ENCODE data around the gene CASTOR2. TPM values are rescaled to one million over a fixed set of nuclear protein-coding genes. Genes with fewer than 3 reads are reported as not detected.

CASTOR2 gene
- total RNA-seq, 1 experiment from 2014 or later, result 26.5 TPM

- no peak overlapping the region for H2AK5ac ChIP-seq (ENCODE audit: insufficient read length, low read length)
- H3K9ac ChIP-seq (ENCODE audit: extremely low read depth, insufficient read length, low read length), result no peak overlapping the region
- TF ChIP-seq, protein P1, sequence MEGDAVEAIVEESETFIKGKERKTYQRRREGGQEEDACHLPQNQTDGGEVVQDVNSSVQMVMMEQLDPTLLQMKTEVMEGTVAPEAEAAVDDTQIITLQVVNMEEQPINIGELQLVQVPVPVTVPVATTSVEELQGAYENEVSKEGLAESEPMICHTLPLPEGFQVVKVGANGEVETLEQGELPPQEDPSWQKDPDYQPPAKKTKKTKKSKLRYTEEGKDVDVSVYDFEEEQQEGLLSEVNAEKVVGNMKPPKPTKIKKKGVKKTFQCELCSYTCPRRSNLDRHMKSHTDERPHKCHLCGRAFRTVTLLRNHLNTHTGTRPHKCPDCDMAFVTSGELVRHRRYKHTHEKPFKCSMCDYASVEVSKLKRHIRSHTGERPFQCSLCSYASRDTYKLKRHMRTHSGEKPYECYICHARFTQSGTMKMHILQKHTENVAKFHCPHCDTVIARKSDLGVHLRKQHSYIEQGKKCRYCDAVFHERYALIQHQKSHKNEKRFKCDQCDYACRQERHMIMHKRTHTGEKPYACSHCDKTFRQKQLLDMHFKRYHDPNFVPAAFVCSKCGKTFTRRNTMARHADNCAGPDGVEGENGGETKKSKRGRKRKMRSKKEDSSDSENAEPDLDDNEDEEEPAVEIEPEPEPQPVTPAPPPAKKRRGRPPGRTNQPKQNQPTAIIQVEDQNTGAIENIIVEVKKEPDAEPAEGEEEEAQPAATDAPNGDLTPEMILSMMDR (conservative IDR thresholded peaks at IDR 0.05), result no peak
- WGBS (ENCODE audit: extremely low coverage, insufficient read length, low lambda C conversion rate), result no CpG with 5 or more reads among the region's 12 CpGs
- Mint-ChIP-seq H3K9me3 (no peaks in the 10 kb centered on the region), H3K27me3 (ENCODE audit: low read depth) (no peaks in the 10 kb centered on the region), H3K36me3 (ENCODE audit: insufficient read depth in 1 of 3, low read depth in 3 of 3) (peaks cover 17 to 59% (median 58%) of the 10 kb centered on the region in 3 experiments; a peak in 6 of 7 replicates), H3K27ac (no peak overlapping the region), H3K4me3 (no peak overlapping the region), H3K4me1 (peaks cover 4% of the 10 kb centered on the region in 2 experiments)
- no peak overlapping the region for H3K4ac ChIP-seq (ENCODE audit: low read depth, low read length)
- H3K79me1 ChIP-seq (ENCODE audit: insufficient read depth, low read depth, low read length, poor library complexity, severe bottlenecking), result no peaks in the 10 kb centered on the region
- H3K27me3 ChIP-seq (ENCODE audit: insufficient read depth, low read length), result no peaks in the 10 kb centered on the region
- no peak overlapping the region for H4K91ac ChIP-seq (ENCODE audit: insufficient read length, low read depth, low read length)
- no peak for DNase-seq
- no peaks in the 10 kb centered on the region for H3K9me3 ChIP-seq (ENCODE audit: control insufficient read depth, low read depth, low read length)
- no peak overlapping the region for H3K23ac ChIP-seq (ENCODE audit: insufficient read length, low read depth, low read length)
- H2BK20ac ChIP-seq (ENCODE audit: low read depth, low read length, poor library complexity, severe bottlenecking), result no peak overlapping the region
- no peak overlapping the region for H2BK120ac ChIP-seq (ENCODE audit: low read depth, low read length, poor library complexity, severe bottlenecking)
- H3K4me2 ChIP-seq (ENCODE audit: insufficient read depth, insufficient read length, low read length), result no peak overlapping the region
- no peak overlapping the region for H3K27ac ChIP-seq (ENCODE audit: insufficient read length, low read depth, low read length)
- no peak overlapping the region for H3K14ac ChIP-seq (ENCODE audit: insufficient read depth, low read length)
- H2BK15ac ChIP-seq (ENCODE audit: low read depth, low read length), result no peak overlapping the region
- H2BK5ac ChIP-seq (ENCODE audit: insufficient read length, low read length), result no peak overlapping the region
- no peaks in the 10 kb centered on the region for H3K23me2 ChIP-seq (ENCODE audit: insufficient read length, low read depth, low read length, poor library complexity, severe bottlenecking)
- no peaks in the 10 kb centered on the region for H3K4me1 ChIP-seq (ENCODE audit: insufficient read depth, low read length)
- H4K8ac ChIP-seq (replicated peaks; ENCODE audit: insufficient read length, low read depth, low read length), result no peak overlapping the region
- H4K20me1 ChIP-seq (ENCODE audit: control insufficient read depth, insufficient read depth, insufficient read length), result no peaks in the 10 kb centered on the region
- no peak overlapping the region for H3K18ac ChIP-seq (ENCODE audit: insufficient read length, low read depth, low read length)
- no peaks in the 10 kb centered on the region for H3K79me2 ChIP-seq (ENCODE audit: insufficient read depth, low read length)
- H3T11ph ChIP-seq (ENCODE audit: low read length), result no peak overlapping the region
- no peak overlapping the region for H2BK12ac ChIP-seq (ENCODE audit: insufficient read length, low read depth, low read length)
- no peak overlapping the region for H3K56ac ChIP-seq (ENCODE audit: insufficient read length, low read depth, low read length)
- H4K5ac ChIP-seq (ENCODE audit: insufficient read length, low read depth, low read length), result no peak overlapping the region
- H2AFZ ChIP-seq (ENCODE audit: low read length), result no peak overlapping the region
Observed at GRCh38 chr7:75050501-75050900, 86.0 kb downstream of the CASTOR2 start.

All from H9 (cell line).